Islet precursor cell (in vitro differentiated cells): ENCODE data around the gene PRR16.

Experiments used
- DNase-seq: peaks from one replicate; pipeline ENCODE4 v3.0.0-alpha.2; 2018

Gene PRR16

DNA sequence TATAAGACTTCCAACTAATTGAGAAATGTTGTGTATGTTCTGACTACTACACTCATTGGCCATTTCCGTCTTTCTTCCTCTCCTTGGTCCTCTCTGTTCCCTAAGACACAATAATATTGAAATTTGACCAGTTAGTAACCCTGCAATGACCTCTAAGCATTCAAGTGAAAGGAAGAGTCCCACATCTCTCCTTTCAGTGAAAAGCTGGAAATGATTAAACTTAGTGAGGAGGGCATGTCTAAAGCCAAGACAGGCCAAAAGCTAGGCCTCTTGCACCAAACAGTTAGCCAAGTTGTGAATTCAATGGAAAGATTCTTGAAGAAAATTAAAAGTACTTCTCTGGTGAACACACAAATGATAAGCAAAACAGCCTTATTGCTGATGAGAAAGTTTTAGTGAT is 122.5 kb downstream of the PRR16 start:
- DNase-seq, result no peak

DNA sequence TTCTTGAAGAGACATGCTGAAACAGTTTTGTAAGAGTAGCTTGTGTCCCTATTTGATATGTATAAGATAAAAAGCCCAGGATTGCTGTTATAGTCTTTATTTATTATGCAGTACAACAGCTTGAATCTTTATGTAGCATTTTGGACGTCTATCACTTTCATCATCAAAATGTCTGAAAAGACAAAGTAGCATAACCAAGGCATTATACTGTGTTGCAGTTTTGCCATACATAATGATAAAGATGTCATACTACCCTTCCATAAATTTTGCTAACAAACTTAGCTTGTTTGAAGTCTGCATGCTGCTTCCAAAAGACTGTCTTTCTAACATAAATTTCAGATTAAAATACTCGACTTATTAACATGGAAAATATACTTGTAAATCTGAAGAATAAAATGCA is 127.8 kb downstream of the PRR16 start:
- no peak for DNase-seq

DNA sequence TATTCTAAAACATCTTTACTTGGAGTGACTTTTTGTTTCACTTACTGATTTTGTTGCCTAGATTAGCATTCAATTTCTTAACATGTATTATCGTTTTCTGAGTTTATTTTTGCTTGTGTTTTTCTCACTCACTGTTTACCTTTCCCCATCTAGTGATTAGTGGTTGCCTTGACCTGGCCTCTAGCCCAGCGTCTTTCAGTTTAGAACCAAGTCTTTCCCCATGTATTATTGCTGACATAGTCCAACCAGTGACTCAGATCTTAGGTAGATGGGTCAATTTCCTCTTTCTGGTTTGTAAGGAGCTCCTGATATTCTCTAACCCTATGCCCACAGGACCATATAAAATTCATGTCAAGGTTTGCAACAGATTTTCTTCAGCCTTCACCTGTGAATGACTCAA is 135.5 kb downstream of the PRR16 start:
- DNase-seq, result no peak

DNA sequence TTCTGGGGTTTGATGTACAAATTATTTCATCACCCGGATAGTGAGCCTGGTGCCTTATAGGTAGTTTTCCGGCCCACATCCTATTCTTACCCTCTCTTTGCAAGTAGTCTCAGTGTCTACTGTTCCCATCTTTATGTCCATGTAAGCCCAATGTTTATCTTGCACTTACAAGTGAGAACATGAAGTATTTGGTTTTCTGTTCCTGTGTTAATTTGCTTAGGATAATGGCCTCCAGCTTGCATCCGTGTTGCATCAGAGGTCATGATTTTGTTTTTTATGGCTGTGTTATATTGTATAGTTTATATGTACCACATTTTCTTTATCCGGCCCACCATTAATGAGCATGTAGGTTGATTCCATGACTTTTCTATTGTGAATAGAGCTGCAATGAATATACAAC is 136.5 kb downstream of the PRR16 start:
- no peak for DNase-seq

GRCh38 chr5:120602033-120602432 is 137.9 kb downstream of the PRR16 start:
- no peak for DNase-seq

GRCh38 chr5:120604884-120605283 is 140.8 kb downstream of the PRR16 start:
- DNase-seq, result no peak

DNA sequence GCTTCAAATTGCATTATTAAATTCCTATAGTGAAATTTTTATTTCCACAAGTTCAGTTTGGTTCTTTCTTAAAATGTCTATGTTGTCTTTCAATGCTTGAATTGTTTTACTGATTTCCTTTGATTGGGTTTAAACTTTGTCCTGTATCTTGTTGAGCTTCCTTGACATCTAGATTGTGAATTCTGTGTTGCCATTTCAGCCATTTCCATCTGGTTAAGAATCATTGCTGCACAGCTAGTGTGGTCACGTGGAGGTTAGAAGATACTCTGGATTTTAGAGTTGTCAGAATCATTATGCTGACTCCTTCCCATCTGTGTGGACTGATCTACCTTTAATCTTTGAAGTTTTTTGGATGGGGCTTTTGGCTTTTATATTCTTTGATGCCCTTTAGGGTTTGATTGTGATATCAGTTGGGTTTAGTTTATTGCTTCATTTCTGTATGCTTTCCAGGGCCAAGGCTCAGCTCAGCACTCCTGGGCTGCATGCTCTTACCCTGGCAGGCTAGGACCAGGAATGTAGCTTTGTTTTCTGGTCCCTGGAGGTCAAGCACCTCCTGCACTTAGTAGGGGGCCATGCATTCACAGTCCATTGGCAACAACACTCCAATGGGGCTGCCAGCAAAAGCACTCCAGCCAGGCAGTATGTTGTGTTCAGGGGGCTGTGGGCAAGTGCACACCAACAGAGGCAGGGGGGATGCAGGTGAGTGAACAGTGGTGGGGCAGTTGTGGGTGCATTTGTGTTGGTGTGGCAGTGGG is 141.4 kb downstream of the PRR16 start:
- DNase-seq, result no peak

GRCh38 chr5:120609570-120609969 is 145.5 kb downstream of the PRR16 start:
- DNase-seq, result no peak

DNA sequence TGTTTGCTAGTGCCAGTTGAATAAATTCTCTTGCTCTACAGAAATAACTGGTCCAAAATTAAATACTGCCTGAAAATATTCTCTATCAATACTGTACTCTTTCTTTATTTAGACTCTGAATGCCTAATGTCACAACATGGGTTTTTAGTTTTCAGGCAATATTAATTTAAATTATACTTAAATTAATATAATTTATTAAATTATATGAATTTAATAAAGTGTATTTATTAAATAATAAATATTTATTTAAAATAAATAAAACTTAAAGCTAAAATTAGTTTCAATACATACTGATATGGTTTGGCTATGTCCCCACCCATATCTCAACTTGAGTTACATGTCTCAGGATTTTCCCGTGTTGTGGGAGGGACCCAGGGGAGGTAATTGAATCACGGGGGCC is 146.0 kb downstream of the PRR16 start:
- no peak for DNase-seq

DNA sequence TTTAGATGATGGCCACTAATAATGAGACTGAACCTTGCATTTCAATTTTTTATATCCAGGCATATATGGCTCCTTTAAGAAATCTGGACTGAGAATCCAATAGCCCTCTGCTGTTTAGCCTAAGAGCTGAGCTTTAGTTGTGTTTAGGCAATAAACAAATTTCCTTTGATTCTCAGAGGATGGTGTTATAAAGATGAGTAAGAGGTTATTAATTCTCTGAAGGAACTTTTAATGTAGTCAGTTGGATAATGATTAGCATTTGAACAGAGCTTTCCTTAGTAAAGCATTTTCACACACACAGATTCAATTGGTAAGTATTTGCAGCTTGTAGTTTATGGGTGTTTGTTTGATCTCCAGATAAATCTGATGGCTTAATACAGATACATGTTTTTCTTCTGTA is 149.6 kb downstream of the PRR16 start:
- DNase-seq, result no peak

DNA sequence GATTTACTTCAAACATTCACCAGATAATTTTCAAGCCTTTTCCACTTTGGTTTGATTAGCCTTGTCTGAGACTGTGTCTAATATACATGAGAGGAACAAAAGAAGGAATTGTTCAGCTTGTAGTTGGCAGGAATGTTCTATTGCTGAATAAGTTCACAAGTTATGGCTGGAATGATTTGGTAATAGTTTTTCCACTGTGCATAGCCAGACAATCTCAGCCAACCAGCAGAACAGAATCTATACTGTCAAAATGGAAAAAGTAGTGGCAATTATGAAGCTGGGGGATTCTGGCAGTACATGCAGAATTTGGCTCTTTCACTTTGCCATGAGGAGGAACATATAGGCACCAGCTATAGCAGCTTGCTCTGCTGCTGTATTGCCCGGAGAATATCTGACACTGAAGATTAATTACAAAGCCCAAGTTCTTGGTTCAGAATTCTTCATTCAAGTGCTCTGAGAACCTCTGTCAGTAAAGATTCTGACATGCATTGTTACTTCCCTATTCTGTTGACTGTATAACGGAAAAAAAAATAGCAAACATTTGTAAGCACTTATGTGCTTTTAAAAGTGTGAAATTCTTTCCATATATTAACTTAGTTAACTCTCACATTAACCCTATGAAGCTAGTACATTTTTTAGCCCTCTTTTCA is 150.6 kb downstream of the PRR16 start:
- no peak for DNase-seq

- DNase-seq, result no peak
These were observed 152.0 kb downstream of the PRR16 start for GRCh38 chr5:120615967-120616645.

DNA sequence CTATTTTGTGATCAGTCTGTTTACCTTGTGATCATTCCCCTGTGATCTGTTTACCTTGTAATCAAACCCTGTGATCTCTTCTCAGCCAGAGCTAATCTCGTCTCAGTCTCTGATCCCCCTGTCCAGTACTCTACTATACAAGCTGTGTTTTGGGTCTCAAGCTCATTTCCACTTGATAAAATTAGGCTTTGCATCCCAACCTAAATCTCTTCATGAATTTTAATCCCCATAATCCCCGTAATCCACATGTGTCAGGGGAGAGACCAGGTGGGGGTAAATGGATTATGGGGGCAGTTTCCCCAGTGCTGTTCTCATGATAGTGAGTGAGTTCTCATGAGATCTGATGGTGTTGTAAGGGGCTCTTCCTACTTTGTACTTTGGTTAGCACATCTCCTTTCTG is 157.2 kb downstream of the PRR16 start:
- DNase-seq, result no peak

DNA sequence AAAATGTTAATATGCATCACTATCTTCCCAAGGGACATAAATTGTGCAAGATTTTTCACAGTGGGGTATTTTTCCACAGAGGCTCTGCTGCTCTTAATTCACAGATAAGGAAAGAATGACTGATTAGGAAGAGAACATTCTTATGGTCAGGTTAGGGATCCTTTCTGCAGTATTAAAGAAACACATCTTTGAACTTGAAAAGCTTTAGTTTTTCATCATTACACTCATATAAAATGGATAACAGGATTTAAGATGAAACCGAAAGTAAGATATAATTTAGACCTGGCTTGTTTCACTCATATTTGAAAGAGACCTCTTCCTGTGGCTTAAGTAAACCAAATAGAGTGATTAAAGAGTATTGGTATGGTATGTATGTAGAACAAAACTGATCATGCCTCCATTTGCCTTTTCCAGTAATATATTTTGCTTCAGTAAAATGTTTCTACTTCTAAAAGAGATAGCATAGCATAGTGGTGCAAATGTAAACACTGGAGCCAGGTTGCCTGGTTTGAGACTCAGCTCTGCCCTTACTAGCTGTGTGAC is 160.0 kb downstream of the PRR16 start:
- DNase-seq, result no peak

- DNase-seq, result no peak
These were observed 164.1 kb downstream of the PRR16 start for GRCh38 chr5:120628156-120628555.

GRCh38 chr5:120630550-120630949 is 166.4 kb downstream of the PRR16 start:
- DNase-seq, result no peak

GRCh38 chr5:120631611-120632010 is 167.5 kb downstream of the PRR16 start:
- peak; percentile 49 for DNase-seq

DNA sequence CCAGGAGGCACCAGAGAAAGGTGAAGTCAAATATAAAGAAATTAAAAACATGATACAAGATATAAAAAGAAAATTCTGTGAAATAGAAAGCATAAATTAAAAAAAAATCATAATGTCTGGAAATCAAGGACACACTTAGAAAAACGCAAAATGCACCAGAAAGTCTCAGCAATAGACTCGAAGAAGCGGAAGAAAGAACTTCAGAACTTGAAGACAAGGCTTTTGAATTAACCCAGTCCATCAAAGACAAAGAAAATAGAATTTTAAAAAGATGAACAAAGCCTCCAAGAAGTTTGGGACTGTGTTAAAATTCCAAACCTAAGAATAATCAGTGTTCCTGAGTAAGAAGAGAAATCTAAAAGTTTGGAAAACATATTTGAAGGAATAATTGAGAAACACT is 168.3 kb downstream of the PRR16 start:
- no peak for DNase-seq

GRCh38 chr5:120638449-120638848 is 174.3 kb downstream of the PRR16 start:
- no peak for DNase-seq

- DNase-seq, result no peak
These were observed 176.7 kb downstream of the PRR16 start for GRCh38 chr5:120640778-120641177.

DNA sequence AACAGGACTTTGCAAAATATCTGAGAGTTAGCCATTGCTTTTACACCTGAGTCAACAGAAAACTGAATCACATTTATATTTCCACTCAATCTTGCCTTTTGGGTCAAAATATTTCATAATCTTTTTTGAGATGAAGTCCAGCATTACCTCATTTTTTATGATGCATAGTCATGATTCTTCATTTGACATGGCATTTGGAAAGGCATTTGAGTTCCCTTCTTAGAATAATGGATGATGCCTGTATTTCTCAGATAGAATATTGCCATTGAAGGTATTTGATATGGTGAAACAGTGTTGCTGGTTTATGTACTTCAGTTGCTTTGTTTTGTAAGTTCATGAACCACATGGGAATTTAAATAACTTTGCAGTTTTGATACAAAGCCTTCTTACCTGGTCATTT is 180.4 kb downstream of the PRR16 start:
- no peak for DNase-seq

- DNase-seq, result peak; percentile 76
These were observed 191.8 kb downstream of the PRR16 start for GRCh38 chr5:120655828-120656435.

GRCh38 chr5:120657104-120657503 is 193.0 kb downstream of the PRR16 start:
- DNase-seq, result no peak

DNA sequence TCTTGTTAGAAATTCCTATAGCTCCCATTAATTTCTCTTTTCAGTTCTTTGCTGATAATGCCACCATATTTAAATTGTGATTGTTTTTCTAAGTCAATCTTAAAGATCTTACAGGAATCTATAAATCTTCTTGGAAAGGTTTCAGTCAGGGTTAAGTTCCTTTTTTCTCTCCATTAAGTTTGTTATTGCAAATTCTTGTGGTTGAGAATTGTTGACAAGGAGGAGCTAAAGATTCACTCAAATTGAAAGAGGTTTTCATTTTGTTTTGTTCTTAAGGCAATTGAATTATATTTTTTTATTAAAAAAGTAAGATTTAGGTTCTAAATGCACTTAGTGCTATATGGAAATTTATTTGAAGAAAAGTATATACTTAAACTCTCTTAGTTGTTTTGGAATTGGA is 213.4 kb downstream of the PRR16 start:
- no peak for DNase-seq
